ENCODE results near the gene CAPZB.

Gene CAPZB

GRCh38 chr1:19496527-19496874, 11.2 kb upstream of the CAPZB start:
- no peak for DNase-seq

DNA sequence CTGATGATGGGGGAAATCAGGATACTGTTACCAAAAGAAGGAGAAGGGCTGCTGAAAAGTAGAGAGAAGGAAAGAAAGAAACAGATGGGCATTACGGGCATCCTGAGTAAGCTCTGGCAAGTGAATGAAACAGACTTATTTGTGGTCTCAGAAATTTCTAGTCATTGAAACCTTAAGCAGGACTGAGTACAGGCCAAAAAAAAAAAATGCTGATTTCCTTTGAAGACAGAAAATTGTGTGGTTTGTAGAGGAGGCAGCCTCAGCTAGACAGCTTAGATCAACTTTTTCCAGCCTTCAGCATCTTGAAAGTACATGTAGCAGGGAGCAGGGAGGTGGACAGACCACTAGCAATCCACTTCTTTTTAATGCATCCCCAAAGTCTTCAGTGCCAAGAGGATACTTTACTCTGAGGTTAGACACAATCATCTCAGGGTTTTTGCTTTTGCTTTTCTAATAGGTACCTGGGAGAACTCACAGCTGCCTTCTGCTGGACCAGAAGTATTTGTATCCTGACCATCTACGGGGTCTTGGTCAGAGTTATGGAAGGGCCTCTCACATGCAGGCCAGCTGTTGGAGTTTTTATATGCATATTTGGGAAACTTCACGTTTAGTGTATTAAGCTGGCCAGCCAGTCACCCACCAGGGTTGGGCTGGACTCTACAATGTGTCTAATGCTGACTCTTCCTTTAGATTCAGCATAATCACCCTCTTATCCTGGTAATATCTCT, 10.6 kb upstream of the CAPZB start:
- DNase-seq, result no peak

- DNase-seq, result no peak
Observed at GRCh38 chr1:19495000-19495656, 9.8 kb upstream of the CAPZB start.

DNA sequence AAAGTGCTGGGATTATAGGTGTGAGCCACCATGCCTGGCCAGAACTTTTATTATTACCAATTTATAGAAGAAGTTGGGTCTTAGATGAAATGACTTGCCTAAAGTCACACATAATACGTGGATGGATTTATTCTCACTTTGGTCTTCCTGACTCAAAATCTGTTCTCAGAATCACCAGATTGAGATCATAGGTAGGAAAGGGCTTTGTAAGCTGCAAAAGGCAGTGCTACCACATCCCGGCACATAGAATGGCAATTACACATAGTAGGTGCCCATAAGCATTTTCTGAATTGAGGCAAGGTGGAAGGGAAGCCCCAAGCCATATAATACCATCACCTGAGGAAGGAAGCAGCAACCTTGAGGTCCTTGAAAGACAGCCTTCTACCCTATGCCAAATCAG, 8.2 kb upstream of the CAPZB start:
- no peak for DNase-seq

DNA sequence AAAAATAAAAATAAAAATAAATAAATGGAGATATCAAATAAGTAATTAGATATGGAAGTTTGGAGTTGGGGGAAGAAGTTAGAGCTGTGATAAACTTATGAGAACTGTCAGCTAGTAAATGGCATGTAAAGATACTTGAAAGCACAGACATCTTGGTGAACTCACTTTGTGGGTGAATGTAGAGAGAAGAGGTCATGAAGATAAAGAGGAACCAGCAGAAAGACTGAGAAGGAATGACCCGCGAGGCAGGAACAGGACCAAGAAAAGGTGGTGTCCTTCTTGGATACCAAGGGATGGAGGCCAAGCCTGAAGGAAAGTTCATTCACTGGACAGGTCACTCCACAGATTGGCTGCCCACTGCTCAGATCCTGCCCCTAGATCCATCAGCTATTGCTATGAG, 4.7 kb upstream of the CAPZB start:
- DNase-seq, result no peak

GRCh38 chr1:19488136-19488535, 2.8 kb upstream of the CAPZB start:
- no peak for DNase-seq

DNA sequence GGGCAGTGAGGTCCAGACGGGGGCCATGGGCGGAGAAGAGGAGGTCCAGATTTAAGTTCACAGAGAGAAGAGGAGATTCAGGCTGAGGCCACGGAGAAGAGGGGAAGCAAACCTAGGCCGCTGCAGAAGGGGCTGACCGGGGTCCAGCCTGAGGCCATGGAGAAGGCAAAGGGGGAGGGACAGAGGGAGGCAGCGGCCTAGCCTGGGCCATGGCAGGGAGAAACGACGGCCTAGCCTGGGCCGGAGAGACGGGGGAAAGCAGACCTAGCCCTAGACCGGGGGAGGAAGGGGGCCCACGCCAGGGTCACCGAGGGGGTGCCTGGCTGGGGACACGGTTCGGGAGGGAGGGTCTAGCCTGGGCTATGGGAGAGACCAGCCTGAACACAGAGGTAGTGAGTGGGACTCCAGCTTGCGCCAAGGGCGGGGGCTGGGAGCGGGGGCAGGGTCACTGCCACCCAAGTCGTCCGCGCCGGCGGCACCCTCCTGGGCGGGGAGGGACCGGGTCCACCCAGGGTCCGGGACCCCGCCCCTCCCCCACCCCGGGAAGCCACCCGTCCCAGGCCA, 459 bp downstream of the CAPZB start:
- DNase-seq, result no peak

GRCh38 chr1:19484338-19484797, 971 bp downstream of the CAPZB start:
- no peak for DNase-seq

GRCh38 chr1:19483691-19484090, 1.6 kb downstream of the CAPZB start:
- no peak for DNase-seq

- DNase-seq, result no peak
Observed at GRCh38 chr1:19483261-19483660, 2.1 kb downstream of the CAPZB start.

- no peak for DNase-seq
Observed at GRCh38 chr1:19481826-19482398, 3.4 kb downstream of the CAPZB start.

DNA sequence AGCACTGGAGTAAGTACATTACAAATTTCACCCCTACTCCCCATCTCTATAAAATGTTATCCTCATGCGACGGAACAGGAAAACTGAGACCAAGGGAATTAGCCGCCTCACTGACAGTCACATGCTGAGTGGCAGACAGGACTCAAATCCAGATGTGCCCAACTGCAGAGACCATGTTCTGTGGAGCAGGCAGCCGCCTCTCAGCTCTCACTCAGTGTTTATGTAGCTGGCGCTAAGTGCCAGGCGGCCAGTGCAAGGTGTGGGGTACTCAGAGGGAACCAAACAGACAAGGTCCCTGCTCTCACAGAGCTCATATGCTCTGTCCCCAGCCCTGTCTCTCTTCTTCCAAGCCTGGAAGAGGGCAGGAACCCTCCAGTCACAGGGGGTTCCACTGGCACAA, 5.1 kb downstream of the CAPZB start:
- DNase-seq, result no peak

GRCh38 chr1:19479351-19480120, 5.8 kb downstream of the CAPZB start:
- DNase-seq, result no peak

- DNase-seq, result no peak
Observed at GRCh38 chr1:19478322-19478721, 7.0 kb downstream of the CAPZB start.

GRCh38 chr1:19477284-19478249, 7.8 kb downstream of the CAPZB start:
- DNase-seq, result no peak

DNA sequence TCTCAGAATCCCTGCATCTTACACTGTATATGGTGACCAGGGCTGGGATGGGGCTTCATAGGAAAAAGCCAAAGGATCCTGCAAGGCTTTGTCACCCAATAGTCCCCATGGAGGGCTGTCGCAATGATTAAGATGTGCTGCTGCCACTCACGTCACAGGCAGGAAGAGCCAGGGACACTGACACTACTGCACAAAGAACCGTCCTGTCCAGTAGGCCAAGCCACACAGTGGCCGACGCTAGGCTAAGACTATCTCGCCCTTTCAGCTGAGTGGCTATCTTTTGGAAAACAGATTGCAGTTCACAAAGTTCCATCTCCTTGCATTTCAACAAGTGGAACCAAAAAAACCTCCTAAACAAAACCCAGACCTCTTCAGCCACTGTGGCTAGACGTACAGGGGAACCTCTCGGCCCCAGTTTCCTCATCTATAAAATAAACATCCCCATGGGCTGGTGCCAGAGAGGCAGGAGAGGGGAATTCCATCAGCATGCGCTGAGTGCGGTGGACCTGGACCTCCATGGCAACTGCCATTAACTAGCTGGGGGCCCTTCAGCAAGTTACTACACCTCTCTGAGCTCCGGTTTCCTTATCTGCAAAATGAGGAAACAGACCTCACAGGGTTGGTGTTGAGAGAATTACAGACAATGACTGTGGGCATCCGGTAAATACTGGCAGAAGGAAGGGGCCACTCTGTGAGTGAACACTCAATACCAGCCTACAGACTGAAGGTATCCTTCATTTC, 8.7 kb downstream of the CAPZB start:
- DNase-seq, result no peak

DNA sequence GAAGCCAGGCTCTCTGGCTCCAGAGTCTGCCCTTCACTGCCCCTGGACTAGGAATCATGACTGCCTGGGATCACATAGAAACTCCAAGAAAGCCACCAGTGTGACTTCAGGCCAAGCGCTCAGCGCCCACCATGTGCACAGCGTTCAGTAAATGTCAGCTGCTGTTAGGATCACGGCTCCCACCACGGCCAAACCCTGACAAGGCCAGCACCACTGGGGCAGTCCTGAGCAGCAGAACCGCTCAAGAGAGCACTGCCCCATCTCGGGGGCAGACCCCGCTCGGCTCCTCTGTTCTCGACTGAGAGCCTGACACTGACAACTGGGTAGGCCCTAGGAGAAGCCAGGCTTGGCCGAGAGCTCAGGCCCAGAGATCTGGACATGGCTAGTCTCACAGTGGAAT, 10.0 kb downstream of the CAPZB start:
- DNase-seq, result no peak

DNA sequence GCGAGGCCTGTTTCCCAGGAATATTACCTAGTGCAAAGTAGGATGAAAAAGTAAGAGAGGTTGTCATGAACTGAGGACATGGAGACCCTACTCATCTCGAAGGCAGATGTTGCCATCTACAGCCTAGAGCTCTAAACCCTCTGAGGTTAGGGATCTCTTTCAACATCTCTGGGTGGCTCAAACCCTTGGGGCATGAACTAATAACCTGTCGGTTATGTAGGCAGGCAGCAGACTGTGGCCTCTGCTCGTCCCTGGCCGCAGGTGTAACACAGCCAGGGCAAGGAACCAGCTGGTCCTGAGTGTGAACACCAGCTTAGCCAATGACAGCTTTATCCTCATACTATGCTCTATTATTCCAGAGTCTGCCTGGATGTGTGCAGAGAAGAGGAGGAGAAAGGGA, 13.2 kb downstream of the CAPZB start:
- DNase-seq, result no peak

- DNase-seq, result no peak
Observed at GRCh38 chr1:19469004-19469403, 16.3 kb downstream of the CAPZB start.

DNA sequence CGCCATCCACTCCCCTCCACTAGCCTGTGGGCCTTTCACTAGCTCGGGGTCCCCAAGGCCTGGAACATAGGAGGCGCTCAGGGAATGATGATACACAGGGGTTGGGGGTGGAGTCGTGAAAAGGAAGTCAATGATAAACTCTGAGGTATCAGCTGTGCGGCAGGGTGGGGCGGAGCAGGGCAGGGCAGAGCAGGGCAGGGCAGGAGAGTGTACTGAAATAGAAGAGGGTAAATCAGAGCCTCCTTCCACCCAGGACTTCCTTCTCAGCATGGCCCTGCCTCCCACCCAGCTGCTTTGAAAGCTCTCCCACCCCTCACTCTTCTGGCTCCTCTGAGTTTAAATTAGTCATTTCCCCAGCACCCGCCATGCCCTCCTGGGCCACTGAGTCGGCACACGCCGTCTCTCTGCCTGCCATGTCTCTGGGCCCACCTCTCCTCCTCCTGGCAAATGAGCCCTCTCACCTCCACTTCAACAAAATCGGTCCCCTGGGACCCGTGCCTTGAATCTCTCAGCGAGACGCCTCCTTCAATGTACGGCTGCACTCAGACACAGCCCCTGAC, 16.9 kb downstream of the CAPZB start:
- no peak for DNase-seq

All from amniotic stem cell (primary cell).